A549 treated with DMSO at 1 μM for 4 hours (cell line): Measurements from ENCODE around the gene EI24. TPM values are rescaled to one million over a fixed set of nuclear protein-coding genes. Genes with fewer than 3 reads are reported as not detected.

Experiments
- total RNA-seq: library from RNA; stranded (reverse); fragments of 200-300 nt; extraction: Qiagen RNA extraction; gene quantifications from 5 replicates; pipeline ENCODE4 v1.2.3, GENCODE V29; 2022; ENCODE audit warnings: low read depth

The EI24 gene
- total RNA-seq: 93.7 to 111 TPM (median 108 TPM) in 5 replicates

DNA sequence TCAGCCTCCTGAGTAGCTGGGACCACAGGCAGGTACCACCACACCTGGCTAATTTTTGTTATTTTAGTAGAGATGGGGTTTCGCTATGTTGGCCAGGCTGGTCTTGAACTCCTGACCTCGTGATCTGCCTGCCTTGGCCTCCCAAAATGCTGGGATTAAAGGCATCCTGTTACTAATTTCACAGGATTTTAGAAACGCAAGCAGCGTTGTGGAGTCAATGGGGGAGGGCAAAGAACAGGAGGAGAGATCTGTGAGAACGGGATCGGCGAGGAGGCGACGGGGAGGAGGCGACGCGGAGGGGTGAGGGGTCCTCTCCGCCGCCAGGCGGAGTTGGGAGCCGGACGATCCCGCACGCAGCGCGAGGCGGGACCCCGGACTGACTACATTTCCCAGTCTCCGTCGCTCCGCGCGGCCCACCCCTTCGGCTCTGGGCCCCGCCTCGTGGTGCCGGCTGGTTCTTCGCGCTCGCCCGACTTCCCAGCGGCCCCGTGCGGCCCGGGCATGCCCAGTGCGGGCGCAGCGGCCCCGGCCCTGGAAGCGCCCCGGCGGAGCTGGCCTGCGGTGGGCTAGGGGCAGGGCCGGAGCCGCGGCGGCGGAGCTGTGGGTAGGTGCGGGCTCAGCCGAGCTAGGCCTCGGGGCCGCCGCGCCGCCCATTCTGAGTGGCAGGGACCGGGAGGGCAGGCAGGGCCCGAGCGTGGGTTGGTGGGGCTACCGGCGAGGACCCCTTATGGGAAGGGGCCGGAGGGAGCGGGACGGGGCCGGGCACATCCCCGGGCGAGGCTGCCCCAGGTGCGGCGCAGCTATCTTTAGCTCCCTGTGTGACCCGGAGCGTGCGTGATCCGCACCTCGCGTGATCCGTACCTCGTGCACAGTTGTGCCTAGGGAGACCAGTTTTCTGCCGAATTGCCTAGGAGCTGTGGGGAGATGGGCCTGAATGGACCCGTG lies at the start of gene EI24:
Gene EI24, plus strand, starts transcription at position 508 of the 945 bp plus-strand sequence. CDS start 3,051 bp downstream, outside the sequence.

DNA sequence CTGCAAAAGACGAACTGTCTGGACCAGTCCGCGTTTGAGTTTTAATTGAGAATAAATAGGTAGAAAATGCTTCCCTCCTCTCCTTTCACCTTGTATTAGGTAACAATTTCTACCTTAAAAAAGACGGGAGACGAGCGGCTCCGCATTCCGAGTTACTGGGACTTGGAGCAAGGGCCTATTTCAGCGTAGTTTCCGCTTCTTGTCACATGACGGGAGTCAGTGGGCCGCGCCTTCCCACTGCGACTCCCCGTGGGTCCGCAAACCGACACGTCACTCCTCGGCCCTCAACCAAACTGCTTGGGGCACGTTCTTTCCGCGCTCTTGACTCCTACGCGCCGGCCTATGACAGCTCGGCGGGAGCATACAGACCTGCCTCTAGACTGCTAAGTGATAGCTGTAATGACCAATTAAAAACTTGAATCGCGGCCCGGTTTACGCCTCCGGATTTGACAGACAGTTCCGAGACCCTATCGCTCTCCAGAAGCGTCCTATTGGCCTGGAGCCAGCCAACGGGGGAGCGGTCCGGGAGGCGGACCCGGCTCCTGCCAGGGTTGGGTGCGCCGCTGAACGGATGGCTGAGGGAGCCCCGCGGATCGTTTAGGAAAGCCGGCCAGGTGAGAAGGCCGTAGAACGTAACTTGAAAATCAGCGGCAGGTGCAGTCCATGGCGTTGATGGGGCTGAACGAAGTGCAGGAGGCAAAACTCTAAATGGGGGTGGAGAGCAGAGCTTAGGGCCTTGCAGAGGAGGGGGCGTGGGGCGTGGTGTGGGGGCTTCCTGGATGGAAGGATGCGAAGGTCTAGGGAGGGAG lies 23.2 kb downstream of the EI24 start, which contains the start of gene STT3A:
Gene STT3A, plus strand, starts transcription at position 548 of the 809 bp plus-strand sequence. CDS start 3,064 bp downstream, outside the sequence.

DNA sequence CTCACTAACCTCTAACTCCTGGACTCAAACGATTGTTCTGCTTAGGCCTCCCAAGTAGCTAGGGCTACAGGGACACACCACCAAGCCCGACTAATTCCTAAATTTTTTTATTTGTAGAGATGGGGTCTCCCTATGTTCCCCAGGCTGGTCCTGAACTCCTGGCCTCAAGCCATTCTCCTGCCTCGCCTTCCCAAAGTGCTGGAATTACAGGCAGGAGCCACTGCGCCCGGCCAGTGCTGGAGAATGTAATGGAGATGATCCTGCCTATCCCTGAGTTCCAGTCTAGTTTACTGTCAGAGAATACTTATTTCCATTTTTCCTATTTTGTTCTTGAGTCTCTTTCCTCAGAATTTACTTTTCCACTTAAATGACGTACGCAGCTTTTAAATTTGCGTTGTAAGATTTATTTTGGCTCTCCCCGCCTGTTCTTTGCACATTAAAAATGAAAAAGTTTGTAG lies 55.5 kb downstream of the EI24 start, which contains the start of gene CHEK1:
Gene CHEK1, plus strand, starts transcription at position 408 of the 458 bp plus-strand sequence. CDS start 1,606 bp downstream, outside the sequence.

Other genes with a start within 250 kb of the EI24 start
- 0.55 to 0.69 TPM (median 0.55 TPM) in 5 replicates for gene FEZ1, start 73.2 kb upstream of the EI24 start, total RNA-seq
- 94.3 to 115 TPM (median 111 TPM) in 5 replicates for gene STT3A, start 23.4 kb downstream of the EI24 start, total RNA-seq
- 31.8 to 36.3 TPM (median 34.7 TPM) in 5 replicates for gene CHEK1, start 55.7 kb downstream of the EI24 start, total RNA-seq
- gene ACRV1, start 111.4 kb downstream of the EI24 start, total RNA-seq: not detected in 5 replicates
- not detected in 5 replicates for gene PATE1, start 176.8 kb downstream of the EI24 start, total RNA-seq
- not detected in 5 replicates for gene PATE2, start 209.4 kb downstream of the EI24 start, total RNA-seq
- not detected in 5 replicates for gene PATE3, start 218.7 kb downstream of the EI24 start, total RNA-seq